ENCODE results near the gene ZNF57.
A peak's percentile ranks its signal among the peaks of the same experiment; 100 is the strongest.
"Not testable (repeated sequence)": the region's sequence is repeated elsewhere in the genome, so short reads cannot be mapped to it uniquely, and the experiment has no call there.

Gene ZNF57

DNA sequence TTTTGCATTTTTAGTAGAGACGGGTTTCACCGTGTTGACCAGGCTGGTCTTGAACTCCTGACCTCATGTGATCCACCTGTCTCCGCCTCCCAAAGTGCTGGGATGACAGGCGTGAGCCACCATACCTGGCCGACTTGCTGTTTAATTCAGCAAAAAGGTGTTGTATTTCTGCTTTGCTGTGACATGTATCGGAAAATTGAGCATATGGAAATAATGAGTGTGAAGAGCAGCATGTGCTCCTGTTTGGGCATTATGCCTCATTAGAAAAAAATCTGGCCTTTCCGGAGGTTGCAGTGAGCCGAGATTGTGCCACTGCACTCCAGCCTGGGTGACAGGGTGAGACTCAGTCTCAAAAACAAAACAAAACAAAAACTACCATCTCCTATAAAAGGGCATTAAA is 10.2 kb upstream of the ZNF57 start:
- not testable (repeated sequence) for H3K4me3 ChIP-seq (ENCODE audit: low read depth, low read length)

DNA sequence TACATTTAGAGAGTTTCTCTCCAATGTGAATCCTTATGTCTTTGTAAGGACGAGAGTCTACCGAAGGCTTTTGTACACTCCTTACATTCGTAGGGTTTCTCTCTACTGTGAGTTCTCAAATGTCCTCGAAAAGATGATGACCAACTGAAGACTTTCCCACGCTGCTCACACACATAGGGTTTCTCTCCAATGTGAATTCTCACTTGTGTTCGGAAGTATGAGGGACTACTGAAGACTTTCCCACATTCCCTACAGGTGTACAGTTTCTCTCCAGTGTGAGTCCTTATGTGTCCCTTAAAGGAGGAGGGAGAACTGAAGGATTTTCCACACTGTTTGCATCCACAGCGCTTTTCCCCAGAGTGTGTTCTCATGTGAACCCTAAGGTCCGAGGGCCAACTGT is 4.0 kb upstream of the ZNF57 start:
- H3K4me3 ChIP-seq (ENCODE audit: low read depth, low read length): no peak overlapping the region

DNA sequence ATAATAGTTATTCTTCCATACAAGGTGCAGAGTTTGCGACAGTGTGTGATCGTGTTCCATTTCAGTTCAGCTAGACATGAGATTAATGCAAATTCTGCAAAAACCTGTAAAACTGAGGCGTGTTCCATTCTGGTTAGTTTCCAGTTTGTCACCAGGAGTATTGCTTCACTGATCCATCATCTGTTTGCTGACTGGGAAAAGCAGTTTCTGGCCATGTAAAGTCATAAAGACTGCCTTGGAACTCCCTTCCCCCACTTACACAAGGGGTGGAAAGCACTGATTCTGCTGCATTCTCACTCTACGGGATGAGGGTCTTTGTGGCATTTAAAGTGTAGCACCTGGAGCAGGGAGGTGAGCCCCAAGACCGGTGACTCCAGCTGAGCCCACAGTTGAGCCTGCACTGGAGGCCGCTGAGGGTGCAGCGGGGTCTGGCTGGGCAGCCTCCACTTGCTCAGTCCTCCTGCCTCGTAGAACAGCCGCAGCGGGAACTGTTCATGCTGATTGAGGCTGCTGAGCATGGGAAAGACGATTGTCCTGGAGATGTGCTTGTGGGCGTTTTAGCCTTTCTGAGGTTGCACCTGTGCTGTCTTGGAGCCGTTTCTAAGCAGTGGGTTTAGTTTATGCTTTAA is 2.0 kb downstream of the ZNF57 start:
- no peak overlapping the region for H3K4me3 ChIP-seq (ENCODE audit: low read depth, low read length)

DNA sequence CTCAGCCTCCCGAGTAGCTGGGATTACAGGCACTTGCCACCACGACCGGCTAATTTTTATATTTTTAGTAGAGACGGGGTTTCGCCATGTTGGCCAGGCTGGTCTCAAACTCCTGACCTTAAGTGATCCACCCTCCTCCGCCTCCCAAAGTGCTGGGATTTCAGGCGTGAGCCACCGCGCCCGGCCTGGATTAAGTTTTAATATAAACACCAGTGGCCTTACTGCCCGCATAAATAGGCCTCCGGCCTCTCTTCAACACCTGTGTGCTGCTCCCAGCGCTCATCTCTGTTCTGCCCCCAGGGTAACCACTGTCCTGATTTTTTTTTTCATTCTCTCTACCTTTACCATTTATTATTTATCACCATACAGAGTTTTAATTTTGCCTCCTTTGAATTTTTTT is 2.6 kb downstream of the ZNF57 start:
- not testable (repeated sequence) for H3K4me3 ChIP-seq (ENCODE audit: low read depth, low read length)

DNA sequence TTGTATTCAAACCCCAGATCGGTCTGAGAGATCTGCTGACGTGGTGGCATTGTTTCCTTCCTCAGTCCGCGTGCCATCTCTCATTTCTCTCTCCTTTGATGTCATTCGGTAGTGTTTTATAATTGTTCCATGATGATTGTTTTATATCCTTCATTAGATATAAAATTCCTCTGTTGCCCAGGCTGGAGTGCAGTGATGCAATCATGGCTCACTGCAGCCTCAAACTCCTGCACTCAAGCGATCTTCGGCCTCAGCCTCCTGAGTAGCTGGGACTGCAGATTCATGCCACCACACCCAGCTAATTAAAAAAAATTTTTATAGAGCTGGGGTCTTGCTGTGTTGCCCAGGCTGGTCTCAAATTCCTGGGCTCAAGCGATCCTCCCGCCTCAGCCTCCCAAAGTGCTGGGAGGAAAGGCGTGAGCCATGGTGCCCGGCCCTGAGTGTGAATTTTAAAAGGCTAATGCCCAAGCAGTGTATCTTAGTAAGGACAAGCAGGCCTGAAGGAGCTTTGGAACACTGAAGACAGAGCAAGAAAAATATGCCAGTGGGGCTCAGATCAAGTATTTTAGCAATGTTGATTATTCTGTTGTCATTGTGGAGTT is 5.3 kb downstream of the ZNF57 start:
- H3K4me3 ChIP-seq (ENCODE audit: low read depth, low read length): no peak overlapping the region

DNA sequence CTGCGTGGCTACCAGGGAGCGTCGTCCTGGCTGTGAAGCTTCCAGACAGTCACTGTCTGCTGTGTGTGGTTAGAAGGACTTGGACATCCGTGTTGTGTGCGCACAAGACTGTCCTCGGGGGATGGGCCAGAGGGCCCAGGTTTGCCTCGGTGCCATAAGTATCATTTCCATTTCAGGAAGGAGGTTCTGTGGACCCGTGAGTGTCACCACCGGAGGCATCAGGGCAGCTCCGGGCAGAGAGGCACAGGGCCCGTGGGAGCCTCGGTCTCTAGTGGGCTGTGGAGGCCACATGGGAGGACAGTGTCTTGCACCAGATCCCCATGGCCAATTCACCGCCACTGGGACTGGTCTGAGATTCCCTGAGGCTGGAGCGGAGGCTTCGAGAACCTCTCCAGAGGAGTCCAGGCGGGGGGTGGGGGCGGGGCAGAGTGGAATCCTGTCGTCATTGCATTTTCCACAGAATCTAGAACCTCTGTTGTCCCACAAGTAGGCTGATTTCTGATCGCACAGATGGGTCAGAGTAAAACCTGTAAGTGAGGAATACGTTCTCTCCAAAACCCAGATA is 6.0 kb downstream of the ZNF57 start:
- H3K4me3 ChIP-seq (ENCODE audit: low read depth, low read length): no peak overlapping the region

DNA sequence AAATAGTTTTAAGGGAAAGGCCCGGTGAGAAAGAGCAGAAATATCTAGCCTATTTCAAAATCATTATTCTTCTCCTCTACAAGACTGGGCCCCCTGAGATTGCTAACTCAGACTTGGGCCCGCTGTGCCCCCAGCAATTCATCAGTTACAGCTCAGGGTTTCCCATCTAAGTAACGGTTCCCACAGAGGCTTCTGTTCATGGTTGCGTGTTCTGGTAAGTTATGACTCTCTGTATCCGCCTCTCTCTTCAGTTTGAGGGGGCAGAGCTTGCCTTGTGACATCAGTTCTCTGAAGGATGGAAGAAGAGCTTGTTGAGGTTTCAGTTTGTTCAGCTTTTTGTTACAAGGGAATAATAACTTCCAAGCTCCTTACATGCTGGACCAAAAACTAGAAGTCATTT is 11.6 kb downstream of the ZNF57 start:
- H3K4me3 ChIP-seq (ENCODE audit: low read depth, low read length): no peak overlapping the region

DNA sequence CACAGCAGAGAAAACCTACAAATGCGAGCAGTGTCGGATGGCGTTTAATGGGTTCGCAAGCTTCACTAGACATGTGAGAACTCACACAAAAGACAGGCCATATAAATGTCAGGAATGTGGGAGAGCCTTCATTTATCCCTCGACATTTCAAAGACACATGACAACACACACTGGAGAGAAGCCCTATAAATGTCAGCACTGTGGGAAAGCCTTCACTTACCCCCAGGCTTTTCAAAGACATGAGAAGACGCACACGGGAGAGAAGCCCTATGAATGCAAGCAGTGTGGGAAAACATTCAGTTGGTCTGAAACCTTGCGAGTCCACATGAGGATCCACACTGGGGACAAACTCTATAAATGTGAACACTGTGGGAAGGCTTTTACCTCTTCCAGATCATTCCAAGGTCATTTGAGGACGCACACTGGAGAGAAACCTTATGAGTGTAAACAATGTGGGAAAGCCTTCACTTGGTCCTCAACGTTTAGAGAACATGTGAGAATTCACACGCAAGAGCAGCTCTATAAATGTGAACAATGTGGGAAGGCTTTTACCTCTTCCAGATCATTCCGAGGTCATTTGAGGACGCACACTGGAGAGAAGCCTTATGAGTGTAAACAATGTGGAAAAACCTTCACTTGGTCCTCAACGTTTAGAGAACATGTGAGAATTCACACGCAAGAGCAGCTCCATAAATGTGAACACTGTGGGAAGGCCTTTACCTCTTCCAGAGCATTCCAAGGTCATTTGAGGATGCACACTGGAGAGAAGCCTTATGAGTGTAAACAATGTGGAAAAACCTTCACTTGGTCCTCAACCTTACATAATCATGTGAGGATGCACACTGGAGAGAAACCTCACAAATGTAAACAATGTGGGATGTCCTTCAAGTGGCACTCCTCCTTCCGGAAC is 16.8 kb downstream of the ZNF57 start:
- no peak overlapping the region for H3K4me3 ChIP-seq (ENCODE audit: low read depth, low read length)

DNA sequence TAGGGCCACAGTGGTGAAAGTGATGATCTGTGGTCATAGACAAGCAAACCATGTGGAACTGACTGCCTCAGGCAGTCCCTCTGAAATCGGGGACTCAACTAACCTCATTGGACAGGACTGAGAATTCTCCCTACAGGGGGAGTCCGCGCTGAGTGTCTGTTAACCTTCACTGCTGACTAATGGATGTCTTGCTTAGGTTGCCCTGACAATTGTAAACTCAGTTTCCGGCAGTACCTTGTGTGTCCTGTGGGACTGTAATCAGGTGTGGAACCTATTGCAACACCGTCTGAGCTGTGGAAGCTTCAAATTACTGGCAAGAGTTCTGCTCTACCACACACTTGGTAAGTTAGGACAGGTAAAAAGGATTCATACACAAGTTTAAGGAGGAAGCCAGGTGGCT is 22.3 kb downstream of the ZNF57 start:
- no peak overlapping the region for H3K4me3 ChIP-seq (ENCODE audit: low read depth, low read length)

DNA sequence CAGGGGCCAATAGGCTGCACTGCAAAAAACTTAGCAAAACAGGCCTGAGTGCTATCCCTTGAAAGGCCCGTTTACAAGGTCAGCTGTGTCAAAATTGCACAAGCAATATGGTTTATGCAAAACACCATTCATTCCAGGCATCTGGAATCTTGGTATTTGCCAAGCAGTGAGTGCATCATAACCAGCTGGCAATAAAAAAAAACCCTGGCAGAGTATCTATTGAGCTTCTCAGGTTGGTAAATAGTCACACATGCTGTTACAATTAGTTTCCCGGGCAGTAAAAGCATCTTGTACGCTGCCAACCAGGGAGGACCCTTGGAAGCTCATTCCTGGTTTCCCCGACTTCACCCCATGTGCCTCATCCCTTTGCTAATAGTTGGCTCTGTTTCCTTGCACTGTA is 22.8 kb downstream of the ZNF57 start:
- H3K4me3 ChIP-seq (ENCODE audit: low read depth, low read length): no peak overlapping the region

DNA sequence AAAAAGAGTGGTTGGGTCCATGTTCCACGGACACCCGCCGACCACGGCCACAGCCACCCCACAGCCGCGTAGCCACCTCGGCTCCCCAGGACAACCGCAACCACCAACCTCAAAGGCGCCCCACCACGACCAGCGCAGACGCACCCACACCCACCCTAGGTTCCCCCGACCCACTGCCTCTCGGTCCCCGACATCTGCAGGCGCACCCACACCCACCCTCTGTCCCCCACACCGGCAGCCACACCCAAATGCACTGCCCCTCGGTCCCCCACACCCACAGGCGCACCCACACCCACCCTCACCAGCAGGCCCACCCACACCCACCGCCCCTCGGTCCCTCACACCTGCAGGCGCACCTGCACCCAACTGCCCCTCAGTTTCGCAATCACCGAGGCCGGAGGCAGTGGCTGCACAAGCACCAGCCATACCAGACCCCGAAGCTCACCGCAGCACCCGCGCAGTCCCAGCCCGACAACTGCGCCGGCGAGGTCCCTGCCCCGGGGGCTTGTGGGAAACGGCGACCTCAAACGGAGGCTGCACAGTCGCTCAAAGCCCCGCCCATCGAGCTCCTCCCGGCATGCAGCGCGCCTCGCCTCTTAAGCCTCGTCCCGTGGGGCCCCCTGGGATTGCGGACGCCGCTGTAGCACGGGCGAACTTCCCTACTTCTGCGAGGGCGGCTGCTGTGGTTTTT is 25.8 kb downstream of the ZNF57 start:
- no peak overlapping the region for H3K4me3 ChIP-seq (ENCODE audit: low read depth, low read length)

DNA sequence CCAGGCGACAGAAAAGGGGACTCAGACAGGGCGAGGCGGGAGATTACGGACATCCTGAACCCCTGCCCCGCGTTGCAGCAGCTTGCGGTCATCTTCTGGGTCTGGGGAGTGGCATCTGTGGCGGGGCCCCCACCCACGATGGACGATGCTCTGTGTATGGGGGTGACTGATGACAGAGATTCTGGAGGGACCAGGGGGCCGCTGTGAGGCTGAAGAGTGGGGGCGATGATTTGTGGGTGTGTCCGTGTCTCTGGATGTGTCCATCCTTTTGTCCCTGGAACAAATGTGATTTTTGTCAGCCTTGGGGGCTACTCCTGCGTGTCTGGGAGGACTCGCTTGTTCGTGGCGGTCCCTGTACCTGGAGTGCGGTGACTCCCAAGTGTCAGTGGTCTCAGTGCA is 26.3 kb downstream of the ZNF57 start:
- no peak overlapping the region for H3K4me3 ChIP-seq (ENCODE audit: low read depth, low read length)

DNA sequence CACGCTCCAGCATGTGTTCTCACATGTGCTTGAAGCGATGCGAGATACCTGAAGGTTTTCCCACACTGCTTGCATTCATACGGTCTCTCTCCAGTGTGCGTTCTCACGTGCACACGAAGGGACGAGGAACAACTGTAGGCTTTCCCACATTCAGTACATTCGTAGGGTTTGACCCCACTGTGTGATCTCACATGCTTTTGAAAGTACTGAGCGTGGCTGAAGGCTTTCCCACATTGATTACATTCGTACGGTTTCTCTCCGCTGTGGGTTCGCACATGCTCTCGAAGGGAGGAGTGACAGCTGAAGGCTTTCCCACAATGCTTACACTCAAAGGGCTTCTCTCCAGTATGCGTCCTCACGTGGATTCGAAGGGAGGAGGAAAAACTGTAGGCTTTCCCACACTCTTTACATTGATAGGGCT is 32.8 kb downstream of the ZNF57 start:
- no peak overlapping the region for H3K4me3 ChIP-seq (ENCODE audit: low read depth, low read length)

DNA sequence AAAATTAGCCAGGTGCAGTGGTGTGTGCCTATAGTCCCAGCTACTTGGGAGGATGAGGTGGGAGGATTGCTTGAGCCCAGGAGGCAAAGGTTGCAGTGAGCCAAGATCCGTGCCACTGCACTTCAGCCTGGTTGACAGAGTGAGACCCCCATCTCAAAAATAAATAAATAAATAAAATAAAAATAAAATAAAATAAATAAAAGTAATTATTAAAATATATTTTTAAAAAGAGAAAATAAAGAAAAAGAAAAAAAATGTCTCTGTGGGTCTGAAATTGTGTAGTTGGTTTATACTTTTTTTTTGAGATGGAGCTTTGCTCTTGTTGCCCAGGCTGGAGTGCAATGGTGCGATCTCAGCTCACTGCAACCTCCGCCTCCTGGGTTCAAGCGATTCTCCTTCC is 35.1 kb downstream of the ZNF57 start:
- H3K4me3 ChIP-seq (ENCODE audit: low read depth, low read length): not testable (repeated sequence)

DNA sequence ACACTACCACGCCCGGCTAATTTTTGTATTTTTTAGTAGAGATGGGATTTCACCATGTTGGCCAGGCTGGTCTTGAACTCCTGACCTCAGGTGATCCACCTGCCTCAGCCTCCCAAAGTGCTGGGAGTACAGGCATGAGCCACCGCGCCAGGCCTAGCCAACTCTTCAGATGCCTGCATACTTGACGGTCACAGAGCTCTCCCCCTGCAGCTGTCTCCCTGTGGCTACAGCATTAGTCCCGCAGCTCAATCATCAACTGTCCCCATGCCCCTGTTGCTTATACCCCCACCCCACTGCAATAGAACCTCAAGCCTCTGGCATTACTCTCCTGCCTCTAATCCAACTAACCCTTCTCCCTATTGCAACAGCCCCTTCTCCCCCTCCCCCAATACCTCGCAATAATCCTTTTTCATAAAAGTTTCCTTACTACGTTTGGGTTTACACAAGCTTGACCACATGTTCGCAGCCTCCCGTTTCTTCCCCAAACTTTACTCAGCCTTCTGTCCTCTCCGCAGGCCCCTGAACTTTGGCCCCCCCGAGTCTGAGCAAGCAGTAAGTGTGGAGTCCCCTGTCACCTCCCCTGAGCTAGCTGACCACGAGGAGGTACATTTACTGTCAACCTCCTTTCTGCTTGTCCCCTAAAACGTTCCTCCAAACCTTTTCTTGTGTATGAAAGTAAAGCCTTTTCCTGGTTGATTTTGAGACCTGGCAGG is 42.4 kb downstream of the ZNF57 start:
- no peak overlapping the region for H3K4me3 ChIP-seq (ENCODE audit: low read depth, low read length)

DNA sequence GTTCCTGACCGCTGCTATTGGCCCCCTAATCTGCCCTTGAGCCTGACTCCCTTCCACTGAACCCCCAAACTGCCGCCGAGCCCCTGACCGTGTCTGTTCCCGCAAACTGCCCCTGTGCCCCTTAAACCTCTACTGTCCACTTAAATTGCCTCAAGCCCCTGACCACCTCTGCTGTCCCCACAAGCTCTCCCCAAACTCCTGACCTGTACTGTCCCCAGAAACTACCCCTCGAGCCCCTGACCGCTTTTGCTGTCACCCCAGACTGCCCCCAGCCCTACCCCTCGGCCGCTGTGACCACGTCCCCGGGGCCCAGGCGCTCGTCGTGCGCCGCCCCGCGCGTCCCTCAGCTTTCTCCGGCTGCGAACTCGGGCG is 43.7 kb downstream of the ZNF57 start:
- peak overlapping the region; percentile 52 for H3K4me3 ChIP-seq (ENCODE audit: low read depth, low read length)

DNA sequence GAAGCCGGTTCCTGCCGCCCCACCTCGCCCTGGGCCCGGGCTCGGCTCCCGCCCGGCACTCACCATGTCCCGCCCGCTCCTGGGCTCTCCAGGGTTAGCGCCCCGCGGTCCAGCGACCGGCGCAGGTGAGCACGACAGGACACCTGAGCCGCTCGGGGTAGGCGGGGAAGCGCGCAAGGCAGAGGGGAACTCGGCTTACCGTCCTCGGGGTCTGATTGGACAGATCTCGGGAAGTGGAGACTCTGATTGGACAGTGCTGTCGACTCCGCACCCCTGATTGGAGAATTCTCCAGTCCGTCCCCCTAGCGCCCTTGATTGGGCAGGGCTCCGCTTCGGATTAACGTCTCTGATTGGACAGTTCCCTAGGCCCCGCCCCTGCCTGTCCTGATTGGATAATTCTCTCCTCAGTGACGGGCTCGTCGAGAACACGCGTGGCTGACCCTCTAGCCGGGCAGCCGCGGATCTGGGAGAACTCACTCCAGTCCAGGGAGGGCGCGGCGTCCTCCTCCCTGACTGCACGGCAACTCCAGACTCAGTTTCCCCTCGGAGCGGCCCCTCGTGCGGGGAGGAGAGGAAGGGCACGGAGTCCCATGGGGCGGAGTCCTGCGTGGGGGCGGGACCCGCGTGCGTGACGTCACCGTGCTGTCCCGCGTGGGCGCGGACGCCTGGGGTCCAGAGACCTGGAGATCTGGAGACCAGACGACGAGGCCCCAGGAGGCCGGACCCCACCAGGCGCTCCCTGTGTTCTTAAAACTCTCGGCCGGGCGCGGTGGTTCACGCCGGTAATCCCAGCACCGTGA is 44.2 kb downstream of the ZNF57 start, which contains the start of gene ZNF77:
ZNF77 (minus strand) TSS at position 197 of the 800 bp plus-strand sequence; CDS start at position 66, 131 bp downstream.
- peak within 1 kb of the TSS; percentile 52 for H3K4me3 ChIP-seq (ENCODE audit: low read depth, low read length)

DNA sequence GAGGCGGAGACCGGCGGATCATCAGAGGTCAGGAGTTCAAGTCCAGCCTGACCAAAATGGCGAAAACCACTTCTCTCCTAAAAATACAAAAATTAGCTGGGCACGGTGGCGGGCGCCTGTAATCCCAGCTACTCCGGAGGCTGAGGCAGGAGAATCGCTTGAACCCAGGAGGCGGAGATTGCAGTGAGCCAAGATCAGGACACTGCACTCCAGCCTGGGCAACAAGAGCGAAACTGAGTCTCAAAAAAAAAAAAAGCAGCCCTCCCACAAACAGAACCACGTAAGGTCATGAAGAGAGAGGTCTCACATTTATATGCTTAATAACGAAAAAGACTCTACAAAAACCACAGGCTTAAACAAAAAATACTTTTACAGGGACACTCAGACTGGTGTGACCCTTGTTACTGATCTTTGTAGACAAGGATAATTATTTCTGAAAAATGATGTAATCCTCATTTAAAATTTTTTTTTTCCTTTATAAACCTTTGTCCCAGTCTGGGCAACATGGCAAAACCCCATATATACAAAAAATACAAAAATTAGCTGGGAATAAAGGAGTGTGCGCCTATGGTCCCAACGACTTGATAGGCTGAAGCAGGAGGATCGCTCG is 45.0 kb downstream of the ZNF57 start:
- H3K4me3 ChIP-seq (ENCODE audit: low read depth, low read length): peak overlapping the region; percentile 52

DNA sequence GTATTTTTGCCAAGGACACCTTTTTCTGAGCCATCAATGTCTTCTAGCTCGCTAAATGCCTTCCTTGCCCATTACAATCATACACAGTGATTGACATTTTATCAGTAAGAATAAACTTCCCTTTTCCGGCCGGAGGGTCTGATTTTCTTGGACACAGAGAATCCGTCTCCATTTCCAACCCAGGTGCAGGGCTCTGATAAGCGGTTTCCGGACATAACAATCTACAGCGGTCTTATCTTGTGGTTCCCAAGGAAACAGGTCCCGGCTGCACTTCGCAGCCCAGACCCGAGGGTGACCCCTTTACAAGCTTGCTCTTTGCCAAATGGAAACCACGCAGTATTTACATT is 49.2 kb downstream of the ZNF57 start:
- peak overlapping the region; percentile 90 for H3K4me3 ChIP-seq (ENCODE audit: low read depth, low read length)
